Stimulated activated naive CD8-positive, alpha-beta T cell treated with anti-CD3 and anti-CD28 coated beads, Interleukin-15, Interleukin-2, amounts not matched to agents 100 ng/mL and 50 ng/mL, for 24 hours (primary cell): Measurements from ENCODE around the gene TACR1.

Experiments used
- H3K27ac Mint-ChIP-seq: one replicate; pipeline ENCODE4 v1.8.0; 2021; ENCODE audit warnings: mild to moderate bottlenecking, mixed read lengths
- H3K27me3 Mint-ChIP-seq: one replicate; pipeline ENCODE4 v1.8.0; 2021; ENCODE audit warnings: mixed read lengths
- H3K36me3 Mint-ChIP-seq: one replicate; pipeline ENCODE4 v1.8.0; 2021; ENCODE audit warnings: low read depth, mixed read lengths
- H3K4me1 Mint-ChIP-seq: one replicate; pipeline ENCODE4 v1.8.0; 2021; ENCODE audit warnings: low read depth, mixed read lengths
- H3K4me3 Mint-ChIP-seq: one replicate; pipeline ENCODE4 v1.8.0; 2021; ENCODE audit warnings: mild to moderate bottlenecking, mixed read lengths
- H3K9me3 Mint-ChIP-seq: one replicate; pipeline ENCODE4 v1.8.0; 2021; ENCODE audit warnings: mixed read lengths

Gene TACR1

DNA sequence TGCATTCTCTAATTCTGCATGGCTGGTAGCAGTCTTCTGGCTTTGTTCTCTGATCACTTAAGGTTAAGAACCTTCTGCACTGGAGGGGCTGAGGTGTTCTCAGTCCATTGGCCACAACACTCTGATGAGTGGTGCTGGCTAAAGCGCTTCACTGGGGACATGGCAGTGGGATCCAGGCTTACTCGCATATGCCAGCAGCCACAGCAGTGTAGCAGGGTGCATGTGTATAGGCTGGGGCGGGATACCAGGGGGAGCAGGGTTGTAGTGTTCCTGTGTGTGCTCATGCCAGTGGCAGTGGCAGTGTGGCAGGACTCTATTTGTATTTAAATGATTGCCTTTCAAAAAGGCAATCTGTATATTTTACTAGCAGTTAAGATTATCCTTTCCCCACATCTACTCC lies 11.1 kb upstream of the TACR1 start:
- Mint-ChIP-seq H3K4me1 (peaks cover 8% of the 10 kb centered on the region), H3K27me3 (peaks cover 24% of the 10 kb centered on the region), H3K4me3 (no peak overlapping the region), H3K36me3 (no peaks in the 10 kb centered on the region), H3K9me3 (peaks cover 17% of the 10 kb centered on the region), H3K27ac (no peak overlapping the region)

DNA sequence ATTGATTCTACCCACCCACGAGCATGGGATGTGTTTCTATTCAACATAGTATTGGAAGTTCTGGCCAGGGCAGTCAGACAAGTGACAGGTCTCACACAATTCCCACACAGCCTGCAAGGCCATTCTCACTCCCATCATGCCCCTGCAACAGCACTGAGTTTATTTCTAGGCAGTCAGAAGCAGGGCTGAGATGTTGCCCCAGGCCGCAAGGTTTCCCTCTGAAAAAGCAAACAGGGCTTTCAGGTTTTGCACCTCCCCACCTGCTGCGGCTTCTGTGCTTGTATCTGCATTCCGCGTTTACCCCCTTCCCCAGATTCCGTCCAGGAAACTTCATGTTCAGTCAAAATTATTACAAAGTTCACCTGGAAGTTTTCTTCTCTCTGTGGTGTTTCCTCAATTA lies 9.4 kb upstream of the TACR1 start:
- Mint-ChIP-seq H3K27me3 (peaks cover 36% of the 10 kb centered on the region), H3K9me3 (peaks cover 21% of the 10 kb centered on the region), H3K4me1 (peaks cover 8% of the 10 kb centered on the region), H3K36me3 (no peaks in the 10 kb centered on the region), H3K27ac (no peak overlapping the region), H3K4me3 (no peak overlapping the region)

DNA sequence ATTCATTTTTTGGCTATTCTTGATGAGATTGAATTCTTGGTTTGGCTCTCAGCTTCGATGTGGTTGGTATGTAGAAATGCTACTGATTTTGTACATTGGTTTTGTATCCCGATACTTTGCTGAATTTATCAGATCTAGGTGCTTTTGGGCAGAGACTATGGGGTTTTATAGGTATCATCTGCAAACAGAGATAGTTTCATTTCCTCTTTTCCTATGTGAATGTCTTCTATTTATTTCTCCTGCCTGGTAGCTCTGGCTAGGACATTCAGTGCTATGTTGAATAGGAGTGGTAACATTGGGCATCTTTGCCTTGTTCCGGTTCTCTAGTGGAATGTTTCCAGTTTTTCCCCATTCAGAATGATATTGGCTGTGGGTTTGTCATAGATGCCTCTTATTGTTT lies 5.5 kb upstream of the TACR1 start:
- H3K27me3 Mint-ChIP-seq = peaks cover 56% of the 10 kb centered on the region
- H3K4me3 Mint-ChIP-seq = no peak overlapping the region
- peaks cover 16% of the 10 kb centered on the region for H3K9me3 Mint-ChIP-seq
- no peaks in the 10 kb centered on the region for H3K36me3 Mint-ChIP-seq
- no peak overlapping the region for H3K27ac Mint-ChIP-seq
- H3K4me1 Mint-ChIP-seq = peaks cover 5% of the 10 kb centered on the region

DNA sequence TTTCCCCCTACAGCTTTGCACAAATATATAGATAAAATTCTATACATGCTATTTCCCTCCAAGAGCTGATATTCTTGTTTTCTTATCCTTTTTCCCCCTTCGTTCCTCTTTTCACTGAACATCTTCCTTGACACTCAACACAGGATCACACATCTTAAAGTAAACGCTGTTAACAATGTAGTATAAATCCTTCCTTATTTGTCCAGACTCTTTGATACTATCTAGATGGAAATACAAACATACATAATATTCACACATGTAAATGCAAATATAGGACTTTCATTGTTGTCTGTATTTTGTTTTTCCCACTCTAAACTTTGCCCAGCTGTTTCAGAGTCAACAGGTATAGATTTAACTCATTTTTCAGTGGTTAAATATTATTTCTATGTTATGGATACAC lies 3.0 kb upstream of the TACR1 start:
- Mint-ChIP-seq H3K27ac (no peak overlapping the region), H3K4me1 (peaks cover 9% of the 10 kb centered on the region), H3K36me3 (no peaks in the 10 kb centered on the region), H3K9me3 (peaks cover 9% of the 10 kb centered on the region), H3K27me3 (peaks cover 68% of the 10 kb centered on the region), H3K4me3 (no peak overlapping the region)

DNA sequence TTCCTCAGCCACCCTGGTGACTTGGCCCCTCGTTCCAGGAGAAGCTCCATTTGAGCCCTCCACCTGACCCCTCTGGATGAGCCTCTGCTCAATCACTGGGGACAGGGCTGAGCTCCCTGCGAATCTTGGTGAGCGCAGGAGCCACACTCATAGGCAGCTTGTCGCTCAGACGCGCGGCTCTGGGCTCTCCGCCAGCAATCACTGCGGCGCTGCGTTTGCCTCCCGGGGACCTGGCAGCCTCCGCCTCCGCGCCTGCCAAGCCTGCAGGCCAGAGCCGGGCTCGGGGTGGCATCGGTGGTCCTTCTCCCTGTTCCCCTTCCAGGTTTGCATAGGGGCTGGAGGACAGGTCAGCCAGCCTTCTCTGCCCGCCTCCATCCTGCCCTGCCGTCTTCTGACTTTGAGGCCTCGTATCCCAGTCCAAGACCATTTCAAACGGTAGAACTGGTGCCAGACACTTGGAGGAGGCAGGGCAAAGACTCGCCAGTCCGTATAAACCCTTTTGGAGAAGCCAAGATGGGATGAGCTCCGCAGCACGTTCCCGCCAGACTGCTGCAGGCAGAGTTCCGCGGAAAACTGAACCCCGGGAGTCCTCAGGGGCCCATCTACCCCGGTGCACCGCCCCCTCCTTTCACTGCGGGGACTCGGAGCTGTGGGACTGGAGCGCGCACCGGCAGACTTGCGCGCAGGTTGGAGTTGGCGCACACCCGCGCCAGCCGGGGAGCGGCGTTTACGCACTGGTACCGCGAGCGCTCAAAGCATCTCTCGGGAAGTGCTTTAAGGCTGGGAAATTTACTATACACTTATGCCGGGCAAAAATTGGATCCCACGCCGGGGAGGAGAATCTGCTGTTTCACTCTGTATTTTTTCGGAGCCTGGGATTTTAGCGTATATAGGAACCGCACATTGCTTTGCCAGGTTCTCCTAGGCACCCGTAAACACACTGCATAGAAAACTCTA lies 1.1 kb upstream of the TACR1 start:
- Mint-ChIP-seq H3K4me3 (peak overlapping the region; percentile 67), H3K27ac (no peak overlapping the region), H3K4me1 (peaks cover 9% of the 10 kb centered on the region), H3K36me3 (no peaks in the 10 kb centered on the region), H3K9me3 (peaks cover 4% of the 10 kb centered on the region), H3K27me3 (peaks cover 65% of the 10 kb centered on the region)

DNA sequence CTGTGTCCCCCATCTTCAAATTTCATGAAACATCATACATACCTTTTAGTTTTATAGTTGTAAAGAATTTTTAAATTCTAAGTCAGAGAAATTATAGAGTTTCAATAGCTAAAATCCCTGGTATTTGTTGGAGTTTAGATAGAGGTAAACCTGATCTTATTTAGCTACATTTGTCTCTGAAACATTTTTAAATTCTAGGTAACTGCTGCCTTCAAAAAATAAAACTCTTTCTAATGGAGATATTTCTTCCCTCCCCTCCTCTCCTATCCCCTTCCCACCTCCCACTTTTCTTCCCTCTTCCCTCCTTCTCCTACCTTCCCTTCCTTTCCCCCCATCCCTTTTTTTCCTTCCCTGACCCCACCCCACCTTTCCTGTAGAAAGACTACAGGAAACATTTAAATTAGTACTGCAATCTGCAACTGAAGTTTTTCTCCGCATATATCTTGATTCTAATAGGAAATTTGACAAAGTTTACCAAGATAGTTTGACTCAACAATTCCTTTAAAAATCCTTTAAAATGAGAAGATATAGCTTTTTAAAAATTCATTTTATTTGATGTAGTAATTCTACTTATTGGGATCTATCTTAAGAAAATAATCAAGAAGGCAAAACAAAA lies 4.1 kb downstream of the TACR1 start:
- no peak overlapping the region for H3K27ac Mint-ChIP-seq
- H3K27me3 Mint-ChIP-seq = peaks cover 48% of the 10 kb centered on the region
- peaks cover 4% of the 10 kb centered on the region for H3K4me1 Mint-ChIP-seq
- no peaks in the 10 kb centered on the region for H3K36me3 Mint-ChIP-seq
- H3K9me3 Mint-ChIP-seq = no peaks in the 10 kb centered on the region
- no peak overlapping the region for H3K4me3 Mint-ChIP-seq

DNA sequence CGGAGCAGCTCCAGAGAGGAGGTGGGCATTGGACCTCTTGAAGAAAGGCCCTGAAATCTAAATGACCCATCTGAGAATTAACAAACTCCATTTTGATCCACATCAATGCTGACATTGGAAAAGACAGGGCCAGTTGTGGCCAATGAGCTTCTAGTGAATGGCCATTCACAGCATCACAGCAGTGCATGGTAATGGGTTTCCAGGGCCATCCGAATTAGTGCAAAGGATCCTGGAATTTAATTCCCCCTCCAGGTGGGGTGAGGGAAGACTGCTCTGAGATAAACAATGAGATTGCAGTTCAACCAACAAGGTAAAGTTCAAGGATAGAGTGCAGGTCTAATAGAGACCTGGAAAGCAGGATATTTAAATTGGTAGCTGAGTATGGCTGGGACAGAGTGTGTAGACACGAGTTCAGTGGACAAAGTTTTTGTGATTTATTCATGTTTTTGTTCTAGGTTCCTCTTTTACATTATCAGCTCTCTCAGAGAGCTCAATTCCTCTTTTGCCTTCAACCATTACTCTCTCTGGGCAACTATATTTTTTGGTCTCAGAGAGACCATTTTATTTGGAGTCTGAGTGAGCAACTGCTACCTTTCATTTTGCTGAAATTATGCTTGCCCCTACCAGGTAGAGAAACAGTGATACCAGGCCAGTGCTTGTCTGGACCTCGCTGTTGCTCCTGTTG lies 5.0 kb downstream of the TACR1 start:
- H3K4me1 Mint-ChIP-seq = peaks cover under 1% of the 10 kb centered on the region
- H3K27me3 Mint-ChIP-seq = peaks cover 42% of the 10 kb centered on the region
- no peak overlapping the region for H3K27ac Mint-ChIP-seq
- H3K9me3 Mint-ChIP-seq = no peaks in the 10 kb centered on the region
- H3K36me3 Mint-ChIP-seq = no peaks in the 10 kb centered on the region
- no peak overlapping the region for H3K4me3 Mint-ChIP-seq

DNA sequence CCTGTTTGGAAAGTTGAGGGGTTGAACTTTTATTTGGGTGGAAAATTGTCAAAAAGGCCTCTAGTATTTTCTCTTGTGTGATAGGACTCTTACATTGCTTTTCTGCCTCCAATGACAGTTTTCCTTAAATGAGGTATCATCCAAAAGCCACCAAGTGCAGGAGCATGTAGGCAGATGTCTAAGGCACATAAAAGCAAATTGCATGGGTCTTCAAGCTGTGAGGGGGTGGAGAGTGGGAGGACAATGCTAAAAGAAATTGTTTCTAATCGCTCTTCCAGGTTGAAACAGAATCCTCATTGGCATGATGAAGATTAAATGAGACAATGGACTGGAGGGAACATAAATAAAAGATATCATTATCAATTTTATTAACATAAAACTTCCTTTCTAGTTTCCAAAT lies 6.8 kb downstream of the TACR1 start:
- Mint-ChIP-seq H3K9me3 (no peaks in the 10 kb centered on the region), H3K27me3 (peaks cover 26% of the 10 kb centered on the region), H3K36me3 (no peaks in the 10 kb centered on the region), H3K4me3 (no peak overlapping the region), H3K27ac (no peak overlapping the region), H3K4me1 (no peaks in the 10 kb centered on the region)

DNA sequence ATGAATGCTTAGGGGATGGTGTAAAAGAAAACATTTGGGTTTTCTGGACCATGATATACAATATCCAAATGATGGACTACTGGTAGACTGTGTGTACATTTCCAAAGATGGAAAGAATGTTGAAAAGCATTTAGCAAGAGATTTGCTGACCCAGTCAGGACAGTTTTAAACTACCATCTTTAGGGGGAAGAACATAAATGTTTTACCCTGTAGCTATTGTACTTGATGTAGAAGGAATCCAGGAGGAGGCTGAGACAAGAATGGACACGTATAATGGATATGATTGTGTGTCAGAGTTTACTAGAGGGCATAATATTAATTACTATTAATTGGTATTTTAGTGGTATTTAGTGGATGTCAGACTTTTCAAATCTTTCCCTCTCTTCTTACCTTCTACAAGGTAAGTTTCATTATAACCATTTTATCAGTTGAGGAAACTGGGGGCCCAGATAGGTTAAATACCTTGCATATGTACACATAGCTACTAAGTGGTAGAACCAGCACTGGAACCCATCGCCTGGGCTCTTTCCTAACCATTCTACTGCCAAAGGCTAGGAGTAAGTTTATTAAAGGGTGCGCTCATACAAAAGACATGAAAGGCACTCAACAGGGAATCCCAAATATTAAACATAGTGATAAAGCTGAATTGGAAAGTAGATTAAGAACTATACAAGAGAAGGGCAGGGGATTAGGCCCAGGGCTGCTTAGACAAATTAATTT lies 8.9 kb downstream of the TACR1 start:
- no peak overlapping the region for H3K27ac Mint-ChIP-seq
- no peaks in the 10 kb centered on the region for H3K4me1 Mint-ChIP-seq
- no peaks in the 10 kb centered on the region for H3K9me3 Mint-ChIP-seq
- no peak overlapping the region for H3K4me3 Mint-ChIP-seq
- peaks cover 22% of the 10 kb centered on the region for H3K27me3 Mint-ChIP-seq
- no peaks in the 10 kb centered on the region for H3K36me3 Mint-ChIP-seq

DNA sequence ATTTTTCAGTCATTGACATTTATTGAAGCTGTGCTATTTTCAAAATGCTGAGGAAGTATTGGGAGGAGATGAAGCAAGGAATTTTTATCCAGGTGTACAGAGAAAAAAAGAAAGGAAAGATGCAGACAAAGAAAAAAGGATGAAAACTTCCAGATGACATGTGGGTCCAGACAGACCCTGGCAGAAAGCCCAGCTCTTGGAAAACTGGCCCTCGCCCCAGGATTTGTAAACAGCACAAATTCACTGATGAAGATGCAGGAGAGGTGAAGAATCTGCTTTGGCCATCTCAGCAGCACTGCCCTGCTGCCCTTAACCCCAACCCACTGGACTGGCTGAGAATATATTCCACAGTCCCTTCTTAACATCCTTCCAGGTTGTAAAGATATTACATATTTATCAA lies 12.5 kb downstream of the TACR1 start:
- no peaks in the 10 kb centered on the region for H3K4me1 Mint-ChIP-seq

DNA sequence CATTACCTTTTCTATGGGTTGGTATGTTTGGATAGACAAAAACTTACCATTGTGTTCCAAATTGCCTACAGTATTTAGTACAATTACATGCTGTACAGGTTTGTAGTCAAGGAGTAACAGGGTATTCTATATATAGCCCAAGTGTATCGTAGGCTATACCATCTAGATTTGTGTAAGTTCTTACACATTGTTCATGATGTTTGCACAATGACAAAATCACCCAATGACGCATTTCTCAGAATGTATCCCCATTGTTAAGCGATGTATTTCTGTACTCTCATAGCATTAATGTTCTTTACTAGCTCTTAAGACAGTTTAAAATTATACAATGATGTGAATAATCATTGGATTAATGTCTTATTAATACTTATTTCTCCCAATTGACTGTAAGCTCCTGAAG lies 16.7 kb downstream of the TACR1 start:
- H3K4me3 Mint-ChIP-seq = no peak overlapping the region
- H3K36me3 Mint-ChIP-seq = no peaks in the 10 kb centered on the region
- H3K9me3 Mint-ChIP-seq = no peaks in the 10 kb centered on the region
- H3K4me1 Mint-ChIP-seq = no peaks in the 10 kb centered on the region
- no peak overlapping the region for H3K27ac Mint-ChIP-seq
- peaks cover 3% of the 10 kb centered on the region for H3K27me3 Mint-ChIP-seq

More for the DNA sequence above, 12.5 kb downstream of the TACR1 start:
- Mint-ChIP-seq H3K27me3 (peaks cover 8% of the 10 kb centered on the region), H3K36me3 (no peaks in the 10 kb centered on the region), H3K4me3 (no peak overlapping the region), H3K9me3 (no peaks in the 10 kb centered on the region), H3K27ac (no peak overlapping the region)

DNA sequence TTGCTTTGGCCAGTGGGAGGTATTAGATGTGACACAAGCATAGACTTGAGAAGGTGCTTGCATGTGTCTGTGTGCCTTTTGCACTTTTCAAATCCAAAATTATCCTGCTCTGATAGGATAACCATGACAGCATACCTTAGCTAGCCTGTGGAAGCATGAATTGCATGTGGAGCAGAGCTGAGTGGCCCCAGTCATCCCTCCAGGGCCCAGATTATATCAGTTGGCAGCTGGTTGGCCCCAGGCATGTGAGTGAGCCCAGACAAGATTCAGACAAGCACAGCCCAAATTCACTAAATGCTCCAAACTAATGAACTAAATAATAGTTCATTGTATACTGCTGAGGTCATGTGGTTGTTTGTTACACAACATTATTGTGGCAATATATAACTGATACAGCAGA lies 18.8 kb downstream of the TACR1 start:
- peaks cover 3% of the 10 kb centered on the region for H3K27me3 Mint-ChIP-seq
- no peaks in the 10 kb centered on the region for H3K4me1 Mint-ChIP-seq
- H3K9me3 Mint-ChIP-seq = no peaks in the 10 kb centered on the region
- H3K4me3 Mint-ChIP-seq = no peak overlapping the region
- no peak overlapping the region for H3K27ac Mint-ChIP-seq
- H3K36me3 Mint-ChIP-seq = no peaks in the 10 kb centered on the region

DNA sequence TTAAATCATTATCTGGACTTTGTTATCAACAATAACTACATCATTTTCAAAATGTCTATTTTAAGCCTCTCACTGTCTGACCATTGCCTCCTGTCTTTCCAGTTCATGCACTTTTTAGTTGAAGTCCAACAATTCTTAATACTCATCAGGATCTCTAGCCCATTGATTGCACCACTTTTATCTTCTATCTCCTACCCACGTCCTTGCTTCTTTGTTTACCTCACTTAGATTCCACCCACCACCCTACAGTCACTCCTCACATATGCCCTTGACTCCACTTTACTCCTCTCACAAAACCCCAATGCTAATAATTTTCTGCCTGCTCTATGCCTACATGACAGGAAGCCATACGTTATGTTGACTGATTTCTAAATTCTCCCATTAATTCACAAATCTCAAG lies 21.9 kb downstream of the TACR1 start:
- Mint-ChIP-seq H3K36me3 (no peaks in the 10 kb centered on the region), H3K9me3 (no peaks in the 10 kb centered on the region), H3K27ac (no peak overlapping the region), H3K27me3 (peaks cover 3% of the 10 kb centered on the region), H3K4me1 (no peaks in the 10 kb centered on the region), H3K4me3 (no peak overlapping the region)

DNA sequence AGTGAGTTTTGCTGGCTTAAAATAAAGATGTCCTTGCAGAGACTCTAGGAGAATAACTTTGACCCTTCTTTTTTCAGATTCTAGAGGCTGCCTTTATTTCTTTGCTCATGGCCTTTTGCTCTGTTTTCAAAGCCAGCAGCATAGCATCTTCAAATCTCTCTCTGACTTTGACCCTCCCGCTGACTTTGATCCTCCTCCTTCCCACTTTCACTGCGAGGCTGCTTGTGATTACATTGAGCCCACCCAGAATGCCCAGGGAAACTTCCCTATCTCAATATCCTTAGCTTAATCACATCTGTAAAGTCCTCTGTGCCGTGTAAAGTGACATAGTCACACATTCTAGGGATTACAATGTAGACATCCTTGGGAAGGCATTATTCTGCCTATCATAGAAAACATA lies 23.9 kb downstream of the TACR1 start:
- H3K27ac Mint-ChIP-seq = no peak overlapping the region
- no peak overlapping the region for H3K4me3 Mint-ChIP-seq
- H3K27me3 Mint-ChIP-seq = peaks cover 3% of the 10 kb centered on the region
- no peaks in the 10 kb centered on the region for H3K36me3 Mint-ChIP-seq
- no peaks in the 10 kb centered on the region for H3K4me1 Mint-ChIP-seq
- no peaks in the 10 kb centered on the region for H3K9me3 Mint-ChIP-seq

DNA sequence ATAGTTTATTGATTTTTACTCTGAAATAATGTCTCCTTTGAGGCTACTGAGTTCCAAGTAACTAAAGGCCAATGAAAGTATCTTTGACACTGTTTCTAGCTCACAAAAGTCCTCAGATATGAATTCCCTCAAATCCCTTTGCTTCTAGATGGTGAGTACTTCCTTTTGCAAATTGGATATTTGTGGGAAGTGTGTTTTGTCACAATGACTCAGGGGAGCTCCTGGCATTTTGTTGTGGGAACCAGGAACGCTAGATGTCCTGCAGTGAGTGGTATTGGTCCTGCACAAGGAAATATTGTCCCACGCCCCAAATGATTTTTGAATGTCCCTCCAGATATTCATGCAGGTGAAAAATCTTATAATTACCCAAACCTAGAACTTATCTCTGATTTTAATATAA lies 24.3 kb downstream of the TACR1 start:
- no peak overlapping the region for H3K27ac Mint-ChIP-seq
- H3K4me1 Mint-ChIP-seq = no peaks in the 10 kb centered on the region
- H3K4me3 Mint-ChIP-seq = no peak overlapping the region
- no peaks in the 10 kb centered on the region for H3K9me3 Mint-ChIP-seq
- H3K27me3 Mint-ChIP-seq = peaks cover 8% of the 10 kb centered on the region
- no peaks in the 10 kb centered on the region for H3K36me3 Mint-ChIP-seq
